Subcutaneous adipose tissue (tissue), 4 donors: ENCODE data around the gene PRKCQ. TPM values are rescaled to one million over a fixed set of nuclear protein-coding genes. Genes with fewer than 3 reads are reported as not detected.

Experiments
- CTCF ChIP-seq: fragments of 450-650 bp; IDR thresholded peaks from one replicate; pipeline ENCODE4 v1.5.1; 2016; ENCODE audit warnings: low read depth, mild to moderate bottlenecking, control low read depth, antibody characterized with exemption, moderate library complexity
- total RNA-seq, 4 donors: library from RNA; depleted of rRNA; stranded (reverse); fragments of >200 nt; gene quantifications; one replicate each; pipeline ENCODE4 v1.1.0, GENCODE V29; 2016

PRKCQ gene
- total RNA-seq, 4 donors from 2014 or later: 0.19 to 1.0 (median 0.93) TPM

DNA sequence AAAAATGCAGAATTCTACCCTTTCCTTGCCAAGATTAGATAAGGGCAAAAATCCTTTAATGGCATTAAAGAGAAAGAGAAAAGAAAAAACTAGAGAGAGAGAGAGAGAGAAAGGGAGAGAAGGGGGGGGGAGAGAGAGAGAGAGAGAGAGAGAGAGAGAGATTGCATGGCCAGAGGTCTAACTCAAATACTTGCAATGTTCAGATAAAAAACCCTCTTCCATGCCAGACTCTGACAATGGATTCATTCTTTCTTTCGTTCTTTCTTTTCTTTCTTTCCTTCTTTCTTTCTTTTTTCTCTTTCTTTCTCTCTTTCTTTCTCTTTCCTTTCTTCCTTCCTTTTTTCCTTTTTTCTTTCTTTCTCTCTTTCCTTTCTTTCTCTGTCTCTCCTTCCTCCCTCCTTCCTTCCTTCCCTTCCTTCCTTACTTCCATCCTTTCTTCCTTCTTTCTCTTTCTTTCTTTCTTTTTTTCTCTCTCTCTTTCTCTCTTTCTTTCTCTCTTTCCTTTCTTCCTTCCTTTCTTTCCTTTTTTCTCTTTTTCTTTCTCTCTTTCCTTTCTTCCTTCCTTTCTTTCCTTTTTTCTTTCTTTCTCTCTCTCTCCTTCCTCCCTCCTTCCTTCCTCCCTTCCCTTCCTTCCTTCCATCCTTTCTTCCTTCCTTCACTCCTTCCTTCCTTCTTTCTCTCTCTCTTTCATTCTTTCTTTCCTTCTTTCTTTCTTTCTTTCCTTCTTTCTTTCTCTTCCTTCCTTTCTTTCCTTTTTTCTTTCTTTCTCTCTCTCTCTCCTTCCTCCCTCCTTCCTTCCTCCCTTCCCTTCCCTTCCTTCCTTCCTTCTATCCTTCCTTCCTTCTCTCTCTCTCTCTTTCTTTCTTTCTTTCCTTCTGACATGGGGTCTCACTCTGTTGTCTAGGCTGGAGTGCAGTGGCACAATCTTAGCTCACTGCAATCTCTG is 175.7 kb downstream of the PRKCQ start:
- no peak for TF ChIP-seq CTCF

GRCh38 chr10:6402960-6403359 is 177.1 kb downstream of the PRKCQ start:
- TF ChIP-seq CTCF: no peak

GRCh38 chr10:6402349-6402709 is 177.7 kb downstream of the PRKCQ start:
- no peak for TF ChIP-seq CTCF

GRCh38 chr10:6401558-6402348 is 178.3 kb downstream of the PRKCQ start:
- TF ChIP-seq CTCF: no peak

- TF ChIP-seq CTCF: no peak
Observed at GRCh38 chr10:6400821-6401465, 179.1 kb downstream of the PRKCQ start.

DNA sequence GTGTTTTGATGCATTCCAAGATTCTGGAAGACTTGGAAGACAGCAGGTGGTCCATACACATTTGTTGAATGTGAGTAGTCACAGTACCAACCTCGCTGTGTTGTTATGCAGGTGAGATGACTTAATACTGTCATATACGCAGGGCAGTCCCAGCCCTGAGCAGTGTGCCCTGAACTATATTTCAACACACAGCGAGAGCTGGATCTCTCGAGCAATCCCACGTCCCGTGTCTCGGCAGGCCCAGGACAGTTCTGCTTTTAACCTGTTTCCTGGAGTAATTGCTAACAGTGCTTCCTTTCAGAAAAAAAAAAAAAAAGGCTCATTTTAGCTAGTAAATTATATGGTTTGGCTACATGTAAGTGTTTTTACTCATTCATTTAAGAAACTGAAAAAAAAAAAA is 179.7 kb downstream of the PRKCQ start:
- no peak for TF ChIP-seq CTCF

DNA sequence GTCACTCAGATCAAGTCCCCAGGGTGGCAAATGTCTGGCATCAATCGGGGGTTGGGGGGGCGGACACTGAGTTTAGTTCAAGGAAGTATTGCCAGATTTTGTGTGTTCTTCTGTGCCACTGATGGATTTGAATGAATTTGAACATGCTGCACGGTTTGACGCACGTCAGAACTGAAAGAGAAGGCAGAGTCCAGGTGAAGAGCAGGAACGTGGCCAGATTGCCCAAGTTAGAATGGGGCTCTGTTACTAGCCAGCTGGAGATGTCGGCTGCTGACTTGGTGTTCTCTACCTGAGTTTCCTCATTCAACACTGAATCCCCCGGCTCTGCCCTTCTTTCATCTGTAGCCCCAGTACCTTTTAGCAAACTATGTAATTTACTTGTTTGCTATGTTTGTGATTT is 180.2 kb downstream of the PRKCQ start:
- no peak for TF ChIP-seq CTCF
